A673 (cell line): Measurements from ENCODE around the gene MAPRE3.

Source experiments
- CTCF ChIP-seq: fragments of 300-800, 200-600 bp; sonication (generic); conservative IDR thresholded peaks from 2 replicates; pipeline ENCODE4 v1.5.1; 2017; ENCODE audit warnings: low read depth, mild to moderate bottlenecking, antibody characterized with exemption, low read length, moderate library complexity, mixed read lengths
- EZH2 ChIP-seq: fragments of 200-600 bp; sonication (generic); IDR thresholded peaks from 2 replicates; pipeline ENCODE4 v1.6.1; 2017; ENCODE audit warnings: borderline replicate concordance, low read depth, mild to moderate bottlenecking, mixed read lengths, antibody characterized with exemption, low read length; ENCODE audit not compliant: poor library complexity, severe bottlenecking

- TF ChIP-seq CTCF (no peak), EZH2 (no peak)
Observed at GRCh38 chr2:26936855-26937254, 33.6 kb upstream of the MAPRE3 start.
